HG02798 (cell line): ENCODE data around the gene RNPEPL1.
"Not testable (repeated sequence)": the region's sequence is repeated elsewhere in the genome, so short reads cannot be mapped to it uniquely, and the experiment has no call there.

Source experiments
- ATAC-seq: cut with Tn5 transposase; IDR thresholded peaks from one replicate; pipeline ENCODE4 v1.9.1; 2021; ENCODE audit warnings: mild to moderate bottlenecking; ENCODE audit not compliant: unreplicated experiment, poor library complexity

Gene RNPEPL1

GRCh38 chr2:240602266-240603050, 34.2 kb downstream of the RNPEPL1 start:
- no peak for ATAC-seq

GRCh38 chr2:240603081-240603835, 35.0 kb downstream of the RNPEPL1 start:
- no peak for ATAC-seq

- no peak for ATAC-seq
Measured at GRCh38 chr2:240603846-240604245, 35.6 kb downstream of the RNPEPL1 start.

- ATAC-seq, result no peak
Measured at GRCh38 chr2:240604291-240604938, 36.1 kb downstream of the RNPEPL1 start.

- no peak for ATAC-seq
Measured at GRCh38 chr2:240604939-240605716, 36.8 kb downstream of the RNPEPL1 start.

- ATAC-seq, result no peak
Measured at GRCh38 chr2:240605867-240606743, 37.8 kb downstream of the RNPEPL1 start.

- ATAC-seq, result no peak
Measured at GRCh38 chr2:240611601-240612210, 43.4 kb downstream of the RNPEPL1 start.

GRCh38 chr2:240613781-240614180, 45.5 kb downstream of the RNPEPL1 start:
- no peak for ATAC-seq

- no peak for ATAC-seq
Measured at GRCh38 chr2:240614391-240614790, 46.1 kb downstream of the RNPEPL1 start.

GRCh38 chr2:240615396-240615795, 47.1 kb downstream of the RNPEPL1 start:
- ATAC-seq, result no peak

- no peak for ATAC-seq
Measured at GRCh38 chr2:240615820-240616547, 47.7 kb downstream of the RNPEPL1 start.

GRCh38 chr2:240616860-240617666, 48.8 kb downstream of the RNPEPL1 start:
- ATAC-seq, result not testable (repeated sequence)

- ATAC-seq, result no peak
Measured at GRCh38 chr2:240618776-240619175, 50.5 kb downstream of the RNPEPL1 start.

- ATAC-seq, result no peak
Measured at GRCh38 chr2:240619506-240620148, 51.3 kb downstream of the RNPEPL1 start.

- no peak for ATAC-seq
Measured at GRCh38 chr2:240620149-240620731, 52.0 kb downstream of the RNPEPL1 start.

GRCh38 chr2:240620859-240621258, 52.6 kb downstream of the RNPEPL1 start:
- no peak for ATAC-seq

- ATAC-seq, result no peak
Measured at GRCh38 chr2:240622060-240622411, 53.8 kb downstream of the RNPEPL1 start.
